Putamen (tissue), 1 donor: ENCODE measurements around the gene CARD8.

Experiments used
- DNase-seq: peaks from one replicate; pipeline ENCODE4 v3.0.0-alpha.2; 2016; ENCODE audit warnings: low spot score

Gene CARD8

DNA sequence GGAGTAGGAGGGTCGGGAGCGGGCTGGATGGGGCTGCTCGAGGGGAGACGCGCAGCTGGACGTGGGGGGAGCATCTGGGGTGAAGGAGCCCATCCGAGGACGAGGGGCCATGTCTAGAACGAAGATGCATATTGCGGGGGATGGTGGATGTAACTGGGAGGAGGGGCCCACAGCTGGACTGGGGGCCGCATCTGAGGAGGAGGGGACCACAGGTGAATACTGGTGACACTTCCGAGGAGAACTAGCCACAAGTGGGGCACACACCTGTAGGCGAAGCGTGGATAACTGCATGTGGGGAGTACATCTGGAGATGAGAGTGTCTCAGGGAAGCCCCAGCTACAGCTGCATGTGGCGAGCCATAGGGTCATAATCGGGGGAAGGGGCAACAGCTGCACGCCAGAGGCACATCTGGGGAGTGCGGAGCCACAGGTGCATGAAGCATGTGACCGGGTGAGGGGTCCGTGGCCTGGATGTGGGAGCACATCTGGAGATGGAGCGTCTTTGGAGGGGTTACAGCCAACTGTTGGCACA, 84.8 kb downstream of the CARD8 start:
- DNase-seq = peak; percentile 20

DNA sequence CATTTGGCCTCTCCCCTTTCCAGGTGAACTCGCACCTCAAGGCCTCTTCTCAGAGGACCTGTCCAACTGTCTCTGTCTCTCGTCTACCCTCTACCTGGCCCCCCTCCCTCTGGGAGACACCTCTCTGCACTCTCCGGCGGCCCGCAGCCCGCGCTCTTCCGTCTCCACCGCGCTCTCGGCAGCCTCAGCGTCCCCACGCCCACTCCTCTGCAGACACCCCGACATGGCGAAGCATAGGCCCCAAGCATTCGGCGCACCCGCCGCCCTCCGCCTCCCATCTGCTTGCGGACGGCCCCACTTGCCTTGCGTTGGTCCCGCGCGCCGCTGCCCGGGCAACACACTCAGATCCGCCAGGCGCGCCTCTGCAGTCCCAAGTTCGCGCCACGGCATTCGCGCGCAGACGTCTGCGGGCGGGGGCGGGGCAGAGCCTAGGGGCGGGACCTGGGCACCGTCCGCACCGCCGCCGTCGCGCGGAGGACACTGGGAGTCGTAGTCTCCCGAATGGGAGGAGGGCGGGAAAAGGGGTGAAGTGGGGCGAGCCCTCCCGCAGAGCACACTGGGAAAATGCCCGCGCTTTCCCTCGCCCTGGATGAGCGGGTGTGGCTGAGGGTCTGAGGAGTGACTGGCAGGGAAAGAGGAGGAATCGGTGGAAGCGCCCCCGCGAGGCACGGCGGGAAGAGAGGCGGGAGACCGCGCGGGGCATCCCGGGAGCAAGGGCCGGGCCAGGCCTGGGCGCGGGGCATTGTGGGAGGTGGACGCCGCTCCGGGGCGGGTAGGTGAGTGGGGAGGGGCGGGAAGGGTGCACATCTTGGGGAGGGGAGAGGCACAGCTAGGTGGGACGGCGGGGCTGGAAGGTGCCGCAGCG, 85.5 kb downstream of the CARD8 start, which contains the start of the genes LIG1 and ZSWIM9:
Gene LIG1 (minus strand): TSS at position 406 of the 865 bp plus-strand sequence. CDS start 4,778 bp downstream, outside the sequence.
Gene ZSWIM9 (plus strand): TSS at position 742 of the 865 bp plus-strand sequence. CDS start 1,123 bp downstream, outside the sequence.
- DNase-seq = peak; percentile 95

DNA sequence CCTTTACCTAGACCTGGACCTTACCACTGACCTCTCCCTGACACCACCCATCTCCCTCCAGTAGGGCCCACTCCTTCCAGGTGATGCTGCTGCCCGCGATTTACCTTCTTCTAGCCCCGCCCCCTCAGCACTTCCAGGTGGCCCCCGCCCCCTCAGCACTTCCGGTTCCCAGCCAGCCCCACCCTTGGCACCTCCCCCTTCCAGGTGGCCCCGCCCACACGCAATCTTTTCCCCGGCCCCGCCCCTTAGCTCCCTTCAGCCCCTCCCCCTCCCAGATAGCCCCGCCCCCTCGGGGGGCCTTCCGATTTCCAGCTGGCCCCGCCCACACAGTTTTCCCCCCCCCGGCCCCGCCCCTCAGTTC, 86.2 kb downstream of the CARD8 start:
- DNase-seq = peak; percentile 21

DNA sequence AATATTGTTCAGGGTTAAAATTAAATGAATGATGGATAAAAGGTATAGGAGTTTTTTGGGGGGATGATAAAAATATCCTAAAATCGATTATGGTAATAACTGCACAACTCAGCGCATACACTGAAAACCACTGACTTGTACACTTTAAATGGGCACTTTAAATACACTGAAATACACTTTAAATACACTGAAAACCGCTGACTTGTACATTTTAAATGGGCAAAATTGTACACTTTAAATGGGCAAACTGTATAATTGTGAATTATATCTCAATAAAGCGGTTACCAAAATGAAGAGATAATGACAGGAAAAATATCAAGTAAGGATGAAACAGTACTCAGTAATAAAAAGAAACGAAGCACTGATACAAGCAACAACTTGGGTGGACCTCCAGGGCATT, 87.0 kb downstream of the CARD8 start:
- no peak for DNase-seq

DNA sequence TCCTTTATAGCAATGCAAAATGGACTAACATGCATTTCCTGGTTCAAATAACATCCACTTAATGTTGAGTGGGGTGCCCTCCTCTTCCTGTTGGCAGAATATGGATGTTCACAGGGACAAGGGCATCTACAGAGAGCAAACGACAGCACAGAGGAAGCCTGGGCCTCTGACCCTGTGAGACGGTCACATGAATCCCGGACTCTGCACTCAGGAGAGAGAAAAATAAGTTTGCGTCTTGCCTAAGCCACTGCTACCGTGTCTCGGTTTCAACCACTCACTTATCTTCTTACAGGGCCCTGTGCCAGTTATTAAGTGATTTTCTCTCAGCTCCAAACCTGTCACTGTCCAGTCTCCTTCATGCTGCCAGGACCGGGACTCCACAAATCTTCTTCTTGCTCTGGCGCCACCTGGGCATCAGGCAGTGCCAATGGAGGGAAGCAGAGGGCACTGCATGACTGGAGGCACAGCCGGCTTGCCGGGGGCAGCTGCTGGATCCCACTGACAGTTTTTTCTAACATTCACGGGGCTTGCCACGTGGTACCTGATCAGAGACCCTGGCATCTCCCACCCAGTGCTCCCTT, 97.4 kb downstream of the CARD8 start:
- DNase-seq = no peak
